SK-N-SH treated with all-trans-retinoic acid at 6 μM for 48 hours (cell line): ENCODE data around the gene MYO5C.
"Not testable (repeated sequence)": the region's sequence is repeated elsewhere in the genome, so short reads cannot be mapped to it uniquely, and the experiment has no call there.

Experiments
- CREB5 ChIP-seq: fragments of 250-450 bp; sonication (Bioruptor Pico); IDR thresholded peaks from 2 replicates; pipeline ENCODE4 v1.5.1; 2020; ENCODE audit warnings: low read depth, mild to moderate bottlenecking, moderate library complexity
- CSDC2 ChIP-seq: fragments of 250-450 bp; sonication (Bioruptor Pico); IDR thresholded peaks from 2 replicates; pipeline ENCODE4 v1.5.0; 2020; ENCODE audit warnings: mild to moderate bottlenecking, moderate library complexity
- CSRNP3 ChIP-seq: fragments of 250-450 bp; sonication (Bioruptor Pico); IDR thresholded peaks from 2 replicates; pipeline ENCODE4 v1.5.1; 2021; ENCODE audit warnings: mild to moderate bottlenecking, moderate library complexity
- ESRRG ChIP-seq: fragments of 250-450 bp; sonication (Bioruptor Pico); IDR thresholded peaks from 2 replicates; pipeline ENCODE4 v1.6.1; 2021; ENCODE audit warnings: mild to moderate bottlenecking
- SNAI2 ChIP-seq: fragments of 250-450 bp; sonication (Bioruptor Pico); IDR thresholded peaks from 2 replicates; pipeline ENCODE4 v1.5.0; 2020; ENCODE audit warnings: mild to moderate bottlenecking, moderate library complexity
- TOX ChIP-seq: fragments of 250-450 bp; sonication (Bioruptor Pico); IDR thresholded peaks from 2 replicates; pipeline ENCODE4 v1.8.0; 2021; ENCODE audit warnings: mild to moderate bottlenecking, moderate library complexity, borderline replicate concordance
- TSHZ2 ChIP-seq: fragments of 250-450 bp; sonication (Bioruptor Pico); IDR thresholded peaks from 2 replicates; pipeline ENCODE4 v1.5.0; 2020; ENCODE audit warnings: mild to moderate bottlenecking, moderate library complexity
- ZFP30 ChIP-seq: fragments of 450-650 bp; formaldehyde crosslinking; IDR thresholded peaks from 2 replicates; pipeline ENCODE4 v1.5.0; 2022; ENCODE audit warnings: mild to moderate bottlenecking, moderate library complexity

GRCh38 chr15:52170199-52170598 lies 125.4 kb downstream of the MYO5C start:
- not testable (repeated sequence) for TF ChIP-seq CREB5 (CRISPR knock-in tag); ESRRG (CRISPR knock-in tag); CSDC2 (CRISPR knock-in tag); CSRNP3 (CRISPR knock-in tag); SNAI2 (CRISPR knock-in tag); ZFP30; TOX (CRISPR knock-in tag); TSHZ2 (CRISPR knock-in tag)
